ENCODE results near the gene CCDC85B. TPM values are rescaled to one million over a fixed set of nuclear protein-coding genes. Genes with fewer than 3 reads are reported as not detected.

The CCDC85B gene
- total RNA-seq, 1 experiment from 2014 or later: 148 TPM

DNA sequence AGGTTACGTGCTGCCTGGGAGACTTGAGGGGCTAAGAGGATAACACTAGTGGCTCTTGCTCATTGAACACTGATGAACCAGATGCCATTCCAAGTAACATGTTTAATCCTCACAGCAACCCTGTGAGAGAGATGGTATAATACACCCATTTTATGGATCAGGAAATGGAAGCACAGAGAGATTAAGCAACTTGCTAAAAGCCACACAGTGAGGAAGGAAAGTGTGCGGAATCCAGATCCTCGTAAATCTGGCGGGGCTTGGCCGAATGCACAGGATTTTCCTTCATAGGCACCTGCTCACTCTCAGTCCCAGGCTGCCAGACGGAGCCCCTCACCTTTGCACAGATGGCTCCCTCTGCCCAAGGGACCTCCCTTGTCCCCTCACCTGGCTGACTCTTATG lies 17.4 kb downstream of the CCDC85B start:
- no peak for DNase-seq (ENCODE audit: low spot score)

DNA sequence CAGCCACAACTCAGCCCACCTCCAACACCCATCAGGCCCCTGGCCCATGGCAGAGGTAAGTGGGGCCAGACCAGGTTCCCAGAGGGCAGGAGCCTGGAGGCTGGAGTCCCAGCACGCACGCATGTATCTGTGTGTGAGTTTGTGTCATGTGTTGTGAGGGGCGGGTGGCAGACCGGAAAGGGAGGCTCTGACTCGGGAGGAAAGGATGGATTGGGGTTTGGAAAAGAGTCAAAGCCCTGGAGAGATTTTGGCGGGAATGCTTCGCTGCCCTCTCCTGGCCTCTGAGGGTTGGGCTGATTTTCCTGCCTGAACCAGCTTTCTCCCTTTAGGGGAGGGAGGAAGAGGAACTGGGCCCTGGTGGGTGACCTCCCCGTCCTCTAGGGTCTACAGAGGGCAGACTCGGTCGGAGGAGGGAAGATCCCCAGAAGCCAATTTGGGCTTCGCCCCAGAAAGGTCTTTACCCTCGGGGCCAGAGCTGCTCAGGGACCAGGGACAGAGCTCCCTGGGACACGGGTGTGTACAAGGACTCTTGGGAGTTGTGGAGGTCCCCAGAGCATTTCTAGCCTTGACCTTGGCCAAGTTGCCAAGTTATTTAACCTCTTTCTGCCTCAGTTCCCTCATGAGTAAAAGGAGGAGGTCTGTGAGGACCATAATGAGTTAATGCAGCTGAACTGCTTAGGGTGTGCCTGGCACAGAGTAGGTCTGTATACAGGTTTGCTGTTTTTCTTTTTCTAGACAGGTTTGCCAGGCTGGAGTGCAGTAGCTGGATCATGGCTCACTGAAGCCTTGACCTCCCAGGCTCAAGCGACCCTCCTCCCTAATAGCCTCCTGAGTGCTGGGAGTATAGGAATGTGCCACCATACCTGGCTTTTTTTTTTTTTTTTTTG lies 21.5 kb downstream of the CCDC85B start:
- DNase-seq (ENCODE audit: low spot score): peak; percentile 82

DNA sequence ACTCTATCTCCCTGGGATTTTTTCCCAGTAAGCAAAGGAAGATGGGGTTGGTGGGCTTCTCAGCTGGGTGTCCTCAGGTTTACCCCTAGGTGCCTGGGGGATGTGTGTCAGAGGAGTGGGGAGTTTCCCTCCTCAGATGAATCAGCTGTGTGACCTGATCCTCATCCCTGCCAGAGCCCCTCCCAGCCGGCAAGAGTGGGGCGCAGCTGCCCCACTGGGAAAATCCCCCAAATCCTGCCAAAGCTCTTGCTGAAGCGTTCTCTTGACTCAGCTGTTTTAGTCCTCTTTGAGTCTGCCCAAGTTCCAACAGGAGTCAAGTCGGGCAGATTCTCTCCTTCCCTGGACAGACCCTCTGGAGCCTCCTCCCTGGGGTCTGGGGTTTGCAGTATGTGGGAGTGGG lies 22.4 kb downstream of the CCDC85B start:
- no peak for DNase-seq (ENCODE audit: low spot score)

DNA sequence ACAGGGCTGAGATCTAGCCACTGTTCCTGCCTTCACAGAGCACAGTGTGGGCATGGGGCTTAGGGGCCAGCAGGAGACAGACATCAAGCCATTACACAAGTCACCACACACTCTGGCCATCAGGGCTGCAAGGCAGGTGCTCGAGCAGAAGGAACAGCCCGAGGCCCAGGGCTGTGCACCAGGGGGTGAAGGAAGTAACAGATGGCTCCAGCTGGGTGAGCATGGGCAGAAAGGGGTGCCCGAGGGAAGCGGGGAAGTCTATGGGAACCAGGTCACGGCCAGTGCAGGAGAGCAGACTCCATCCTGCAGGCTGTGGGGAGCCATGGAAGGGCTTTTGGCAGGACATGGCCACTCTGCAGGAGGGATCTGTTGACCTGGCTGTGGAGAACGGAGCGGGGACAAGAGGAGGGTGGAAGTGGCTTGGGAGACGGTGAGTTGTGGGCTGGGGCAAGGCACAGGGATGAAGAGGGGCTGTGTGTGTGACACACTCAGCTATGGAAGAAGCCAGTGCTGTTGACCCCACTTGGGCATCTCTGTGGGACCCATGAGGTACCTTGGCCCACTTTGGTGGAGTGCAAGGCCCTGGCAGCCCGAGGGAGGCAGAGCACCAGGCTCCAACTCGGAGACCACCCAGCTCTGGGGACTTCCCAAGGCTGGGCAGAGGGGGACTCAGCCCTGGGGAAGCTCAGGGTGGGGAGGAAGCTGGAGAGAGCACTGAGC lies 24.8 kb downstream of the CCDC85B start:
- DNase-seq (ENCODE audit: low spot score): no peak

DNA sequence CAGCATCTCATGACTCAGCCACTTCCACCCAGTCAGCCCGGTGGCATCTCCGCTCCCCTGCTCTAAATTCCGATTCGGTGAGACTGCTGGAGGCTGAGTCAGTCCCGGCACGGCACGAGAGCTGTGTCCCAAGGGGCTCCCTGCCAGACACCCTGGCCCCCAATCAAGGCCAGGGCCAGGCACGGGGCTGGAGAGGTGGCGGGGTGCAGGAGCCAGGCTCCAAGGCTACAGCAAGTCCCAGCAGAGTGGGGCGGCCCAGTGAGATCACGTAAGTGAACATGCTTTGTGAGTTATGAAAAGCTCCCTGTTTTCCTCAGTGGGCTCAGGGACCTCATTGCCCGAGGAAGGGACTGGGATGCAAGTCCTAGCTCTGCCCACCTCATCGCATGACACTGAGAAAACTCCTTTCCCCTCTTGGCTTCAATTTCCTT lies 25.4 kb downstream of the CCDC85B start:
- DNase-seq (ENCODE audit: low spot score): peak; percentile 82

DNA sequence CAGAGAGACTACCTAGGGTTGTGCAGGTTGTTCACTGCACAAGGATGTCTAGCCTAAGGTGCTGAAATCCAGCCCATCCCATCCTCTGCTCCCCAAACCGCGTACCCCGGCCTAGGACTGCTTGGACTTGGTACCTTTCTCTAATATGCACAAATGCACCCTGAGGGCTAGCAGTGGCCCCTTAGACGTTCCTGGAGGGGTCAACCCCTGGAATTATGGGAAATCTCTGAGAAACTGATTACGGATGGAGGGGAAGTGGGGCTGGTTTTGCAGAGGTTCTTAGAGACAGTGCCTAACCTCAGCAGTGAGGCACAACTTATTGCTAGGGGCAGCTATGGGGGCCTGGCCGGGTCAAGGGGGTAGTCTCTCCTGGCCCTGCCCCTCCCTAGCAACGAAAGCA lies 25.9 kb downstream of the CCDC85B start:
- no peak for DNase-seq (ENCODE audit: low spot score)

DNA sequence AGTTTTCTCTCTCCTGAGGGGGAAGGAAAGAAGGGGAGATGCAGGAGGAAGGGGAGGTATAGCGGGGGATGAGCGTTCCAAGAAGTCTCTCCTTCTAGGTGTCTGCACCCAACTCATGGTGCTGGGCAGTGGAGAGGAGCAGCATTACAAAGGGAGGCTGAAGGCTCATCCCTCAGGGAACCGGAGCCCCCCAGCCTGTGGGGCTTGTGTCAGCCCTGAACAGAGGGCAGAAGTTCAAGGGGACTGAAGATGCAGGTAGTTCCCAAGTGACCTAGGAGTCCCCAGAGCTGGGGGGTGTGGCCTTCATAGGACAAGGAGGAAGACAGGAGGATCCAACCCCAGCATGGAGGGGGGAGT lies 26.6 kb downstream of the CCDC85B start:
- no peak for DNase-seq (ENCODE audit: low spot score)

DNA sequence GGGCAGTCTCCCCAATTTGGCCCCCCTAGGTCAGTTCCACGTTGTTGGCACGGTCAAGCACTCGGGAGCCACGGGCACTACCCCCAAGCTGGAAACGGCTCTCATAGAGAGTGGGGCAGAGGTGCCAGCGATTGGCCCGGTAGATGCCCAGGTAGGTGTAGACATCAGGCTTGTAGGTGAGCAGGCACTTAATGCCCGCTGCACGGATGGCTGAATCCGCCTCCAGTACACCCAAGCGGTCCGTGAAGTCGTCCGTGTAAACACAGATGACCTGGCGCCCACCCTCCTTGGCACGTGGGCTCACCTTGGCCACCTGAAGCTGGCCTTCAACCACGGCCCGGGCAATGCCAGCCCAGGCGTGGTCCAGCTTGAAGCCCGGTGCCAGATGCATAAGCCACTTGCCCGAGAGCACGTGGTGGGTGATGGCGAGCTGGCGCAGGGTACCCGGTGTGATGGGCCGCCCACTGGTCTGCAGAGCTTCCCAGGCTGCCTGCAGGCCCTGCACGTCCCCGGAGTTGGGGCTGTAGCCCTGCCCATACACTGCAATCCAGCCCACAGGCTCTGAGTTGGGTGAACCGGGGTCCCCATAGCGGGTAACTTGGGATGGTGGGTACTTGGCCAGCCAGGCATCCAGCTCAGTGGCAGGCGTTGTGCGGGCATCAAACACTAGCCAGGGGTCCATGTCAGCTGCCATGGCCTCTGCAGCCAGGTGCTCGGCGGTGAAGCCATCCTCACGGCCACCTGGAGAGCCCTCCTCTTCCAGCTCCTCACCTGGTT lies 27.1 kb downstream of the CCDC85B start:
- DNase-seq (ENCODE audit: low spot score): no peak

DNA sequence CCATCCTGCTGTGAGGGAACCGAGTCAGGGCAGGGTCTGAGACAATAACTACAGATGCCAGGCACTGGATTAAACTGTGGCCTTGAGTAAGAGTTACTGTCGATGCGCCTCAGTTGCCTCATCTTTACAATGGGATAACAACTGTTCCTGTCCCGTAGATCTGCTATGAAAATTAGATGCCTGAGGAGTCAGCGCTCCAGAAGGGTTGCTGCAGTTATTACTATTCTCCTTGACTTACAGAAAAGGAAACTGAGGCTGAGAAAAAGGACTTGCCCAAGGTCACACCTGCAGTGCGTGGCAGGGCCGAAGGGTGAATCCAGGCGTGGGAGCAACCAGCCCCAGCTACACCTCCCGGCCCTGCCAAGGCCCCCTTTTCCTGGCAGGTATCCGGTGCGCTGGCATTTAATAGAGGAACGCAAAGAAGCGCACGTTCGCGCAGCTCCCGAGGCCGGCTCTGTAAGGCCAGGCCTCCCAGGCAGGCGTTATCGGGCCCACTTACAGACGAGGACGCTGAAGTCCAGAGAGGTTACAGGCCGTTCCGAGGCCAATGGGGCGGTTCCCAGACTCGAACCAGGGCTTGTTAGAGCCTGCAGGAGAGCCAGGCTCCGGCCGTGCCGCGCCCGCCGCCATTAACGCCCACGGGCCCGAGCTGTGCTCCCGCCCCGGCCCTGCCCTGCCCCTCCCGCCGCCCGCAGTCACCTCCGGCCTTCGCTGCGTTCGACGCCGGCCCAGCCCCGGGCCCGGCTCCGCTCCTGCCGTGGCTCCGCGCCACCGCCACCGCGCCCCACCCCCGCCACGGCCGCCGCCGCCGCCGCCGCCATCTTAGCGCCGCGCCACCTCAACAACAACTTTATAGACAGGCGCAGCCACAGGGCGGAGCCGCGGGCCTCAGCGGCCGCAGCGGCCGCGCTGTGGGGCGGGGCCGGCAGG lies 28.0 kb downstream of the CCDC85B start, which contains the start of gene C11orf68:
C11orf68 (minus strand) TSS at position 852 of the 930 bp plus-strand sequence; CDS start at position 821, 31 bp downstream.
- peak; percentile 48 for DNase-seq (ENCODE audit: low spot score)

DNA sequence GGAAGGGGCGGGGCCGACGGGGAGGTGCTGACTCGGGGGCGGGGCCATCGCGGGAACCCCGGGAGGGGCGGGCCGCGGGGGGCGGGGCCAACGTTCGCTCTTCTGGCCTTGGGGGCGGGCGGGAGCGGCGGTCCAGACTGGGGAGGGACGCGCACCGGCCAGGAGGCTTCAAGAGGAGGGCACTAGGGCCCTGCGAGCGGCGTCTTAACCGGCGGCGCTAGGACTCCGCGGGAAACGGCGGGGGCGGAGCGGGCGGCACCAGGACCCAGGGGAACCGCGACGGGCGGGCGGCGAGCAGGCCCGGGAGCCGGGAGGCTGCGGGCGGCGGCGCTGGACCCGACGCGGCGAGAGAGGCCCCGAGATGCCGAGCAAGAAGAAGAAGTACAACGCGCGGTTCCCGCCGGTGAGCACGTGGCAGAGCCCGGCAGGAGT lies 28.7 kb downstream of the CCDC85B start, which contains the start of gene DRAP1:
DRAP1 (plus strand) TSS at position 286 of the 432 bp plus-strand sequence; CDS start at position 362, 76 bp downstream.
- peak; percentile 98 for DNase-seq (ENCODE audit: low spot score)

DNA sequence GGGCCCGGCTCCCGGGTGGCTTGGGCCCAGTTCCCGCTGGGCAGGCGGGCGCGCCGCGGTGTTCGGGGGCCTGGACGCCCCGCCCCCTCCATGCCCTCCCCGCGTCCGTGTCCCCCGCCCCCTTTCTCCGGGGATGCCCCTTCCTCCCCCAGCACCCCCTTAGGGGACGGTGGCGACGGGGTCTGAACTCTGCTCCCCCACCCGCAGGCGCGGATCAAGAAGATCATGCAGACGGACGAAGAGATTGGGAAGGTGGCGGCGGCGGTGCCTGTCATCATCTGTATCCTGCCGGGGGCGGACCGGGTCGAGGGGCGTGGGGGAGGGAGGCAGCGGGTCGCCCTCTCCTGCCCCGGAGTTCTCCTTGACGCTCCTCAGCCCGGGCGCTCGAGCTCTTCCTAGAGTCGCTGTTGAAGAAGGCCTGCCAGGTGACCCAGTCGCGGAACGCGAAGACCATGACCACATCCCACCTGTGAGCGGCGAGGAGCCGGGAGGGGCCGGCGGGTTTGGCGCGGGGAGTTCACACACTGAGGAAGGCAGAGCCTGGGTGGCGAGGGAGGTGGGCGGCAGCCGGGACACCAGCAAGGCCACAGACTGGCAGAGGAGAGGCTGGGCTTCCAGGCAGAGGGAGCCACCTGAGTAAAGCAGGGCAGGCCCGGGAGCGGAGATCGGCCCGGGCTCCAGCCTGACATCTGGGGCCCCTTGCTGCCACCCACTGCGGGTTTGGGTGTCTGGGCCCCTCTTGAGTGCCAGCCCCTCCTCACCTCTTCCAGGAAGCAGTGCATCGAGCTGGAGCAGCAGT lies 29.3 kb downstream of the CCDC85B start:
- DNase-seq (ENCODE audit: low spot score): peak; percentile 29

DNA sequence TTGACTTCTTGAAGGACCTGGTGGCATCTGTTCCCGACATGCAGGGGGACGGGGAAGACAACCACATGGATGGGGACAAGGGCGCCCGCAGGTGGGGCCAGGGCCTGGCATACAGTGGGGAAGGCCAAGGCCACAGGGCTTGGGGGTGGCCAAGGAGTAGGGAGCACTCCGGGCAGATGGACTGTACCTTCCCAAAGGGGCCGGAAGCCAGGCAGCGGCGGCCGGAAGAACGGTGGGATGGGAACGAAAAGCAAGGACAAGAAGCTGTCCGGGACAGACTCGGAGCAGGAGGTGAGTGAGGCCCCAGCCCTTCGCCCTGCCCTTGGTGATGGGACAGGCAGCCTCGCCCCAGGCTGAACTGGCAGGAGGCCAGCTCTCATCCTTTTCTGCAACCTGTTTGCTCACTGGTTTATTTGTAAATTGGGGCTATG lies 29.9 kb downstream of the CCDC85B start:
- DNase-seq (ENCODE audit: low spot score): no peak

DNA sequence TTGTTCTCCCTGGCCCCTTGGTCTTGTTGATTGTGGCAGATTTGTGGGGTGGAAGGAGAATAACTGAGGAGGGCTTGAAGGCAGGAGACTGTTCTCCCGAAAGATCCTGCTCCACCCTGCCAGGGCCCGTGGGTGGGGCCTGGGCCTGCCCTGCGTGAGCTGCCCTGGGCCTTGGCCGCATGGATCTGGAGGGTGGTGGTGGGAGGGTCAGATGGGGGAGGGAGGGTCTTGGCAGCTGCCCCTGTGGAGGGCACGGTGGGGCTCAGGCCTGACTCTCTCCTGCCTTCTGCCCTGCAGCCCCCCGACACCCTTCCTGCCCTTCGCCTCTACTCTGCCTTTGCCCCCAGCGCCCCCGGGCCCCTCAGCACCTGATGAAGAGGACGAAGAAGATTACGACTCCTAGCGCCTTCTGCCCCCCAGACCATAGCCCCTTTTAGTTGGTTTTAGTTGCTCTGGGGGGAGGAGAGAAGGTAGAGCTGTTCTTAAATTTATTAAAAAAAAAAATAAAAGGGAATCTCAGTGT lies 30.6 kb downstream of the CCDC85B start:
- no peak for DNase-seq (ENCODE audit: low spot score)

DNA sequence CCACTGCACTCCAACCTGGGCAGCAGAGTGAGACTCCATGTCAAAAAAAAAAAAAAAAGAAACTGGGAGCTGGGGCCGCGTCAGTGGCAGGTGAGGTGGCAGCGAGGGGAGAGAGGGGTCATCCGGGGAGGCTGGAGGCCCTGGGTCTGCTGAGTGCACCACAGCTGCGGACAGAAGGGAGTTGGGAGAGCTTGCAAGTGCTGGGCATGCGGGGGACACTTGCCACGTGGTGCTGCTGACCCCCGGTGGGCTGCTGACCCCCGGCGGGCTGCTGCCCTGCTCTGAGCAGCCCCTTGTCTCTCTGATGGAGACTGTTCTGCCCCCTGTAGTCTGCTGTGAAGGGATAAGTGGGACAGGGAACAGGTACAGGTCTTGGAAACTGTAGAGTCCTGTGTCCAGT lies 31.4 kb downstream of the CCDC85B start:
- DNase-seq (ENCODE audit: low spot score): no peak

DNA sequence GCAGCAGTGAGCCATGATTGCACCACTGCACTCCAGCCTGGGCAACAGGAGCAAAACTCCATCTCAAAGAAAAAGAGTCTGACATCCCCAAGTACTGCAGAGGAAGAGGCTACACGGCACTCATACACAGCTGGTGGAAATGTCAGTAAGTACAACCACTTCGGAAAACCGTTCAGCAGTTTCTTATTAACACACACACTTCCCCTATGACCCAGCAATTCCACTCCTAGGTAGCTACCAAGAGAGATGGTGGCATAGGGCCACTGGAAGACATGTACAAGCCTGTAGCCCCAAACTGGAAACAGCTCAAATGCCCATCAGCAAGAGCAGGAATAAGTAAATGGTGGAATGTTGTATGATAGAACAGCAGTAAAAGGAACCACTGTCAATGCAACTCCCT lies 32.1 kb downstream of the CCDC85B start:
- no peak for DNase-seq (ENCODE audit: low spot score)

DNA sequence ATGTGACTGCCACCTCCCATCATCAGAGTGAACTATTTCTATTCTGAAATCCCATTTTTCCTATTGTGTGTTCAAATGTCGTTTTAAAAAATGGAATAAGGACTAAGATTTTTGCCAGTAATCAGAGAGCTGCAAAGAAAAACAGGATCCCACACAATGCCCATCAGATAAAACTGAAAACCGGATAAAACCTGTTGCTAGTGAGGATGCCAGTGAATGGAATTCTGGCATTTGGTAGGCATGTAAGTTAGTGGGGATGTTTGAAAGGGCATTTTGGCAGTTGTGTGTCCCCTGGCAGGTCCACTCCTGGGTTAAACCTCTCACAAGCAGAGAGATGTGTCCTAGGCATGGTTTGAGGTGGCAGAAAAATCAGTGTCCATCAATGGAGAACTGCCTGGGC lies 34.9 kb downstream of the CCDC85B start:
- DNase-seq (ENCODE audit: low spot score): no peak

DNA sequence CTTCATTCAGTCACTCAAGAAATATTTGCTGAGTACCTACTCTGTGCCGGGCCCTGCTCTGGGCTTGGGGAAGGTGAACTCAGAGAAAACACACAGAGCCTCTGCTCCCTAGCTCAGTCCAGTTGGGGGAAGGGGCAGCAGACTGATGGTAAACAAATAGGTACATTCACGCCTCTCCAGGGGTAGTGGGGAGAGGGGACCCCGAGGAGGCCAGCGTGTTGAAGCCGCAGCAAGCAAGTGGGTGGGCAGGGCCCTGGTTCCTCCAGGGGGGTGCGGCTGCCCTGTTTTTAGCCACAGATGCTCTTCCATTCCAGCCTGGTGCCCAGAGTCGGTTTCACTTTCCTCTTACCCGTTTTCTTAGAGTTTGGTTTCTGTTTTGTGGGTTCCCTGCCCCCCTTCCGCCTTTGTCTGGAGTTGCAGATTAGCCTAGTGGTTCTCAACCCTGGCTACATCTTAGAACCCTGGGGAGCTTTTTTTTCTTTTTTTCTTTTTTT lies 37.5 kb downstream of the CCDC85B start:
- no peak for DNase-seq (ENCODE audit: low spot score)

DNA sequence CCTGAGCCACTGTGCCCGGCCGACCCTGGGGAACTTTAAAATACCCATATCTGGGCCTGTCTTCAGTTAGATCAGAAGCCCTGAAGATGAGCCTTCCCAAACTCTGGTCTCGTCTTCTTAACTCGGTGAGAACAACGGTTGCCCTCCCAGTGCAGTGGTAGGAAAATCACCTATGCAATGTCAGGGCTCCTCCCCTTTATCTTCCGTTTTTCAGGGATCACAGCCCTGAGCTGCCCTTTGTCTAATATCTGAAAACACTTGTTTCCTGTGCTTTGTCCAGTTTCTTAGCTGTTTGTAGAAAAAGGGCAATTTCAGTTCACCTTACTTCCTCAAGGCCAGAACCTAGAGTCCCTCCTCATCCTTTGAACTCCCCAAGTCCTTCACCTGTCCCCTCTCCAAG lies 38.2 kb downstream of the CCDC85B start:
- no peak for DNase-seq (ENCODE audit: low spot score)
